AG04449 (cell line): Measurements from ENCODE around the gene NOXA1.

Experiments
- CTCF ChIA-PET: fragments of 350-600 bp; formaldehyde crosslinking; extraction: SDS; loops from one replicate; lab custom pipeline; 2021; ENCODE audit warnings: antibody characterized with exemption; lab: Yijun Ruan, JAX
- POLR2A ChIA-PET: fragments of 400-600, 350-600 bp; formaldehyde crosslinking; extraction: SDS; loops from one replicate; lab custom pipeline; 2020; ENCODE audit warnings: antibody characterized with exemption, inconsistent platforms; lab: Yijun Ruan, JAX
- DNase-seq: peaks from one replicate; pipeline ENCODE4 v3.0.0-alpha.2; 2010; ENCODE audit warnings: low read depth, low spot score
- H3K4me3 ChIP-seq: 2 replicates; pipeline ENCODE4 v1.5.1; 2011; ENCODE audit warnings: low read depth, mild to moderate bottlenecking, control low read depth, low read length
- TF ChIP-seq, protein P1 (sequence below): IDR thresholded peaks from one replicate; pipeline ENCODE4 v1.5.1; 2011; ENCODE audit warnings: mild to moderate bottlenecking, moderate library complexity, low read length, control low read depth, inconsistent platforms; ENCODE audit not compliant: insufficient read depth; ENCODE audit errors: missing control alignments

The NOXA1 gene

DNA sequence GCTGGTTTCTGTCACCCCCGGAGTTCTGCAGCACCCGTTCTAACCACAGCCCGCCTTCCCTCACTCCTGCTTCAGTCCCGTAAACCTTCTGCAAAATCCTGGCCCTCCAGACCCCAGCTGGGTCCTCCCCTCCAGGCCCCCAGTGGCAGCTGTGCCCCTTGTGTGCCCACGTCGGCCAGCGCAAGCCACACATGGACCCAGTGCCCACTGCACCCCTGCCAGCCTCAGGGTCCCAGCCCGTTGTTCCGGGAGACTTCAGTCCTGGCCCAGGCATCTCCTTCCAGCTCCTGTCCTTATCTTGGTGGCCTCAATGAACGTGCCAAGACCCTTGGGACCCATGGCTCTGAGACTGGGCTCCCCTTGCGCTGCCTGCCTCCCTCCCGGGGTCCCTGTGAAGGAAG lies 43.4 kb upstream of the NOXA1 start:
- POLR2A ChIA-PET = no interaction called here
- TF ChIP-seq, protein P1, sequence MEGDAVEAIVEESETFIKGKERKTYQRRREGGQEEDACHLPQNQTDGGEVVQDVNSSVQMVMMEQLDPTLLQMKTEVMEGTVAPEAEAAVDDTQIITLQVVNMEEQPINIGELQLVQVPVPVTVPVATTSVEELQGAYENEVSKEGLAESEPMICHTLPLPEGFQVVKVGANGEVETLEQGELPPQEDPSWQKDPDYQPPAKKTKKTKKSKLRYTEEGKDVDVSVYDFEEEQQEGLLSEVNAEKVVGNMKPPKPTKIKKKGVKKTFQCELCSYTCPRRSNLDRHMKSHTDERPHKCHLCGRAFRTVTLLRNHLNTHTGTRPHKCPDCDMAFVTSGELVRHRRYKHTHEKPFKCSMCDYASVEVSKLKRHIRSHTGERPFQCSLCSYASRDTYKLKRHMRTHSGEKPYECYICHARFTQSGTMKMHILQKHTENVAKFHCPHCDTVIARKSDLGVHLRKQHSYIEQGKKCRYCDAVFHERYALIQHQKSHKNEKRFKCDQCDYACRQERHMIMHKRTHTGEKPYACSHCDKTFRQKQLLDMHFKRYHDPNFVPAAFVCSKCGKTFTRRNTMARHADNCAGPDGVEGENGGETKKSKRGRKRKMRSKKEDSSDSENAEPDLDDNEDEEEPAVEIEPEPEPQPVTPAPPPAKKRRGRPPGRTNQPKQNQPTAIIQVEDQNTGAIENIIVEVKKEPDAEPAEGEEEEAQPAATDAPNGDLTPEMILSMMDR = no peak
- no peak for DNase-seq
- H3K4me3 ChIP-seq = no peak overlapping the region
- CTCF ChIA-PET = no interaction called here

DNA sequence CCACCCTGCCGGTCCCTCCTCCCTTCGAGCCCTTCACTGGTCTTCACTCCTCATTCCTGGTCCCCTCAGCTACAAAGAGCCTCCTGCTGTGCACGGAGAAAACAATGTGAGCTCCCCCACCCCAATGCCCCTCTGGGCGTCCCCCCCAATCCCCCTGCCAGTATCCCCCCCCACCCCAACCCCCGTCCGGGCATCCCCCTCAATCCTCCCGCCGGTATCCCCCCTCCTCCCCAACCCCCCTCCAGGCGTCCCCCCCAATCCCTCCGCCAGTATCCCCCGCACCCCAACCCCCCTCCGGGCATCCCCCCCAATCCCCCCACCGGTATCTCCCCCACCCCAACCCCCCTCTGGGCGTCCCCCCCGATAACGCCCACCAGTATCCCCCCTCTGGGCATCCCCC lies 43.0 kb upstream of the NOXA1 start:
- POLR2A ChIA-PET = no interaction called here
- TF ChIP-seq, protein P1 = no peak
- no peak overlapping the region for H3K4me3 ChIP-seq
- CTCF ChIA-PET = no interaction called here
- DNase-seq = no peak

GRCh38 chr9:137380606-137381005 lies 42.6 kb upstream of the NOXA1 start:
- no peak overlapping the region for H3K4me3 ChIP-seq
- DNase-seq = no peak
- TF ChIP-seq, protein P1 = no peak
- CTCF ChIA-PET = no interaction called here
- POLR2A ChIA-PET = interaction anchor here (0.6 kb wide), 1 partner anchor 62 kb away, joined by 3 read pairs; no protein-coding TSS in a partner anchor

- H3K4me3 ChIP-seq = no peak overlapping the region
- TF ChIP-seq, protein P1 = no peak
- CTCF ChIA-PET = interaction anchor here (1.3 kb wide), 1 partner anchor 15 kb away, joined by 3 read pairs; no protein-coding TSS in a partner anchor
- POLR2A ChIA-PET = no interaction called here
- DNase-seq = no peak
These were observed 41.4 kb upstream of the NOXA1 start for GRCh38 chr9:137381501-137382443.

DNA sequence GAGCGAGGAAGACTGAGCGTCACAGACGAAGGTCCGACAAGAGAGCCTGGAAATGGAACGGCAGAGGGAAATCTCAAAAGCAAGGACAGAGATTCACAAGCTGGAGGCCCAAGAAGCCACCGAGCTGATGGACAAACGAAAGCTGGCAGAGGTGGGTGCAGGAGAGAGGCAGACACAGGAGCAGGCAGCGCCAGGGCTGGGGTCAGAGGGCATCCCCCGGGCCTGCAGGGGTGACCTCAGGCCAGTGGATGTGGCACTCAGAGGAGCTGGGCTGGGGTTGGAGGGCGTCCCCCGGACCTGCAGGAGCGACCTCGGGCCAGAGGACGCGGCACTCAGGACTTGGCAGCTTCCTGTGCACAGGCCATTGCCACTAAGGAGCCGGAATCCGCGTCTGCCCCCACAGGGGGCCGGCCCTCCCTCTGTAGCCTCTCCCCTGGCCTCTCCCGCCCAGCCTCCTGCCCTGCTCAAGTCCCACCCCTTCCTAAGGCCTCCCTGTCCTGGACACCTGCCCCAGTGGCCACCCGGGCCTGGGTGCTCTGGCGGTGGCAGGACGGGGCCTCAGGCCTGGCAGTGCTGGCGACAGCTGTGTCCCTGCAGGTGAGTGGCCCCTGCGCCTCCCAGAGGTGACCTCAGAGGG lies 40.6 kb upstream of the NOXA1 start:
- H3K4me3 ChIP-seq = no peak overlapping the region
- CTCF ChIA-PET = interaction anchor here (1.3 kb wide), 1 partner anchor 14 kb away, joined by 3 read pairs; no protein-coding TSS in a partner anchor
- POLR2A ChIA-PET = no interaction called here
- DNase-seq = no peak
- TF ChIP-seq, protein P1 = no peak
